KMS-11 (cell line): ENCODE measurements around the gene ARHGEF19.

Source experiments
- H2AFZ ChIP-seq: fragments of 200-600 bp; sonication (generic); 2 replicates; pipeline ENCODE4 v1.6.1; 2016; ENCODE audit warnings: antibody characterized with exemption, mixed run types, low read depth
- H3K27ac ChIP-seq: fragments of 200-600 bp; sonication (generic); 2 replicates; pipeline ENCODE4 v1.6.1; 2016; ENCODE audit warnings: mild to moderate bottlenecking, mixed run types
- H3K27me3 ChIP-seq: fragments of 200-600 bp; sonication (generic); 2 replicates; pipeline ENCODE4 v1.6.1; 2017; ENCODE audit warnings: mild to moderate bottlenecking, low read depth, mixed run types, moderate library complexity; ENCODE audit not compliant: insufficient read depth
- H3K36me3 ChIP-seq: fragments of 200-600 bp; sonication (generic); 2 replicates; pipeline ENCODE4 v1.6.1; 2017; ENCODE audit warnings: mild to moderate bottlenecking, mixed run types; ENCODE audit not compliant: insufficient read depth
- H3K4me1 ChIP-seq: fragments of 200-600 bp; sonication (generic); 2 replicates; pipeline ENCODE4 v1.6.1; 2016; ENCODE audit warnings: mild to moderate bottlenecking, low read depth, mixed run types; ENCODE audit not compliant: poor library complexity, severe bottlenecking
- H3K4me2 ChIP-seq: fragments of 200-600 bp; sonication (generic); 2 replicates; pipeline ENCODE4 v1.7.0; 2016; ENCODE audit warnings: mild to moderate bottlenecking, mixed run types
- H3K4me3 ChIP-seq: fragments of 200-600 bp; sonication (generic); IDR thresholded peaks from 2 replicates; pipeline ENCODE4 v1.6.1; 2017; ENCODE audit warnings: low read depth, low read length, mixed read lengths; ENCODE audit not compliant: insufficient read depth
- H3K79me2 ChIP-seq: fragments of 200-600 bp; sonication (generic); 2 replicates; pipeline ENCODE4 v1.6.1; 2016; ENCODE audit warnings: low read depth, mixed run types; ENCODE audit not compliant: insufficient read depth
- H3K9ac ChIP-seq: fragments of 200-600 bp; sonication (generic); 2 replicates; pipeline ENCODE4 v1.6.1; 2016; ENCODE audit warnings: mild to moderate bottlenecking, mixed run types
- H4K20me1 ChIP-seq: fragments of 200-600 bp; sonication (generic); 2 replicates; pipeline ENCODE4 v1.6.1; 2016; ENCODE audit warnings: mild to moderate bottlenecking, mixed run types; ENCODE audit not compliant: insufficient read depth
- TF ChIP-seq, protein P1 (sequence below): fragments of 200-600 bp; sonication (generic); conservative IDR thresholded peaks from 2 replicates; pipeline ENCODE4 v1.6.1; 2017; ENCODE audit warnings: low read depth, mild to moderate bottlenecking, antibody characterized with exemption, low read length, moderate library complexity, mixed read lengths

The ARHGEF19 gene

DNA sequence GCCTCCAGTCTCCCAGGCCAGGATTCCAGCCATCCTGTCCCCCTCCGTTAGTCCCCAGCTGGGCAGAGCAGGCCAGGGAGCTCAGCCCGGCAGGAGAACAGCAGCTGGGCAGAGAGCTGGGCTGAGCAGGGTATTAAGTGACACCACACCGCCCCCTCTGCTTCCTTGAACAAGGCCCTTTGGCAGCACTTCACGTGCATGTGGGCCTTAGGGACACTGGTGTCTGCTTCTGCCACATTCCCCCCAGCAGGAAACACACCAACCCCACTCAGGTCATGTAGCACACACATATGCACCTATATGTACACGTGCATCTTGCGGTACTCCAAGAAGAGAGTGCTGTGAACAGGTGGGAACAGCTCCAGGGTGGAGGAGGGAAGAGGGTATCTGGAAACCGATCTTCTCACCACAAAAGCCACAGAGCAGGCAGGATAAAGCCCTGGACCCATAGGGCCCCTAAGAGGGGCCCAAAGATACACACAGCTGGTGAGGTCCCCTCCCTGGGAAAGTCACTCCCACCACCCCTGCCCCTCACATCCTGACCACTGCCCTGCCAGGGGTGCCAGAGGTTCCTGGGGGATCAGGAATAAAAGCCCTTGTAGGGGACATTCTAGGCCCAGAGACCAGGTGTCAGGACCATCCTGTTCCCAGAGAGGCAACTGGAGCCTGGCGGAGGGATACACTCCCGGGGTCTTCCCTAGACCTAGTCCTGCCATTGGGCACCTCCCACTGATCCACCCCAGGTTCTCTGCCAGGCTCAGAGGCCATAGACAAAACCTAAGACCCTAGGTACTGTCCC, 61.1 kb downstream of the ARHGEF19 start:
- H3K9ac ChIP-seq = peak overlapping the region; percentile 19; the same call in 1 of the 2 replicates
- peak overlapping the region; percentile 60; the same call in 1 of the 2 replicates for H2AFZ ChIP-seq
- no peaks in the 10 kb centered on the region for H3K27me3 ChIP-seq
- H3K79me2 ChIP-seq = no peaks in the 10 kb centered on the region
- H3K36me3 ChIP-seq = no peaks in the 10 kb centered on the region
- TF ChIP-seq, protein P1, sequence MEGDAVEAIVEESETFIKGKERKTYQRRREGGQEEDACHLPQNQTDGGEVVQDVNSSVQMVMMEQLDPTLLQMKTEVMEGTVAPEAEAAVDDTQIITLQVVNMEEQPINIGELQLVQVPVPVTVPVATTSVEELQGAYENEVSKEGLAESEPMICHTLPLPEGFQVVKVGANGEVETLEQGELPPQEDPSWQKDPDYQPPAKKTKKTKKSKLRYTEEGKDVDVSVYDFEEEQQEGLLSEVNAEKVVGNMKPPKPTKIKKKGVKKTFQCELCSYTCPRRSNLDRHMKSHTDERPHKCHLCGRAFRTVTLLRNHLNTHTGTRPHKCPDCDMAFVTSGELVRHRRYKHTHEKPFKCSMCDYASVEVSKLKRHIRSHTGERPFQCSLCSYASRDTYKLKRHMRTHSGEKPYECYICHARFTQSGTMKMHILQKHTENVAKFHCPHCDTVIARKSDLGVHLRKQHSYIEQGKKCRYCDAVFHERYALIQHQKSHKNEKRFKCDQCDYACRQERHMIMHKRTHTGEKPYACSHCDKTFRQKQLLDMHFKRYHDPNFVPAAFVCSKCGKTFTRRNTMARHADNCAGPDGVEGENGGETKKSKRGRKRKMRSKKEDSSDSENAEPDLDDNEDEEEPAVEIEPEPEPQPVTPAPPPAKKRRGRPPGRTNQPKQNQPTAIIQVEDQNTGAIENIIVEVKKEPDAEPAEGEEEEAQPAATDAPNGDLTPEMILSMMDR = no peak
- H3K4me2 ChIP-seq = peak overlapping the region; percentile 57; the same call in 1 of the 2 replicates
- H4K20me1 ChIP-seq = no peaks in the 10 kb centered on the region
- no peak overlapping the region for H3K4me3 ChIP-seq
- no peak overlapping the region; the same call in 1 of the 2 replicates for H3K27ac ChIP-seq
- H3K4me1 ChIP-seq = peaks cover 34% of the 10 kb centered on the region

DNA sequence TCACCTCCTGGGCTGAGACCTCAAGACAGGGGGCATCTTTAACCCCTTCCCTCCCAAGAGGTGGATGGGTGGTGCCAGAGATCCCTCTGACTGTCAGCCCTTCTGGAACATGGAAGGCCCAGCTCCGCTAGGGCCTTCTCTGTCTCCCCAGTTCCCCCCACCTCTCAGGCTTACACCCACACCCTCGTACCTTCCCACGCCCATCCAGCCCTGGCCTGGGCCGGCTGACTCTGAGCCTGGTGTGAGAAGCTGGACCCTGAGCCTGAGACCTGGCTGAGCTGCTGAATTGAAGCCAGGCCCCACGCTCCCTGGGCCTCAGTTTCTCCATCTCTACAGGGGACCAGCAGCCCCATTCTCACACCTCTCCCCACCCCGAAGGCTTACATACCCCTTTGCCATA, 61.9 kb downstream of the ARHGEF19 start:
- Histone ChIP-seq H3K4me1 (peaks cover 42% of the 10 kb centered on the region), H3K27ac (no peak overlapping the region), H2AFZ (0 out of 2 replicates have a peak overlapping the region, but pooled peaks have one; percentile 60), H3K27me3 (no peaks in the 10 kb centered on the region), H3K4me2 (peak overlapping the region; percentile 57; the same call in 1 of the 2 replicates), H3K4me3 (no peak overlapping the region), H3K9ac (peak overlapping the region; percentile 19; the same call in 1 of the 2 replicates), H3K36me3 (no peaks in the 10 kb centered on the region), H4K20me1 (no peaks in the 10 kb centered on the region), H3K79me2 (no peaks in the 10 kb centered on the region)
- TF ChIP-seq, protein P1 = no peak

DNA sequence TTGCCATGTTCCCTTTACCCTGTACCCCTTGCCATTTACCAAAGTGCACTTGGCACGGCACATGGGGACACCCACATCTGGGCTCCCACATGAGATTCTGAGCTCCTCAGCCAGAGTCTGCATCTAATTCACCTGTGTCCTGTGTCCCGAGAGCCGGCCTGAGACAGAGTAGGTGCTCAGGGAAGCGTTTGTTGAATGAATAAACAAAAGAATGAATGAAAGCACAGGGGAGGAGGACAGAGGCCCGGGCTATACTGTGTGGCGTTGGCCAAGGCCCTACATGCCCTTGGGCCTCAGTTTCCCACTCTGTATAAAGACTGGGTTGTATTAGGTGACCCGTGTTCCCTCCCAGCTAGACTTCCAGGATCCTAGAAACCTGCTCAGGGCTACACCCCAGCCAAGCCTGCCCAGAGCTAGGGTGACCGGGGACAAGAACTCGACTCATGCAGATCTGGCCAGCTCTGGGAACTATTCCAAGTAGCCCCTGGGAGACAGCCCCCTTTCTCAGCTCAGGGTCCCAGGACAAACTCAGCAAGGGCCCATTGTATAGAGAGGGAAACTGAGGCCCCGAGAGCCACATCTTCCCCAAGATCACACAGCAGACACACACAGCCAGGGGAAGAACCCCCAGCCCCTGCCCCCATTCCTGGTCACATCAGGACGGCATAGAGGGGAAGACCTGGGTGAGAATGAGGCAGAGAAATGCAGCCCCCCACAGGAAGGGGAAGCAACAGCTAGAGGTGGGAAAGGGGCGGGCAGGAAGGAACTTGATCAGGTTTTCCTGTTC, 62.6 kb downstream of the ARHGEF19 start:
- peaks cover 49% of the 10 kb centered on the region for H3K4me1 ChIP-seq
- H3K4me3 ChIP-seq = no peak overlapping the region

DNA sequence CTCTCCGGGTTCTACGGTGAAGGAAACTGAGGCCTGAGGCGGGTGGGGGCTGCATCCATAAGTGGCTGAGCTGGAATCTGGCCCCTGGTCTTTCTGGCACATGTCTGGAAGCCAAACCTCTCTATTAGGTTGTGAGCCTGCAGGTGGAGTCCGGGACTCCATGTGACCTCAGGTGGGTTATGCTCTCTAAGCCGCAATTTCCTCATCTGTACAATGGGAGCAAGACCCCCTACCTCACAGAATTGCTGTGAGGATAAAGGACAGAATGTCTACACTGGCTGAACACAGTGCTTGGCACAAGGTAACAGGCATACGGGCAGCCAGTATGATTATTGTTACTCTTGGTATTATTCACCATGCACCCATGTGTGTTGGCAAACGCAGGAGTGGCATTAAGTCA, 63.3 kb downstream of the ARHGEF19 start:
- TF ChIP-seq, protein P1 = no peak
- H3K9ac ChIP-seq = no peak overlapping the region
- H3K27ac ChIP-seq = no peak overlapping the region
- H3K79me2 ChIP-seq = no peaks in the 10 kb centered on the region
- no peak overlapping the region for H2AFZ ChIP-seq
- H4K20me1 ChIP-seq = no peaks in the 10 kb centered on the region
- H3K27me3 ChIP-seq = no peaks in the 10 kb centered on the region
- no peak overlapping the region for H3K4me3 ChIP-seq
- H3K4me2 ChIP-seq = no peak overlapping the region
- H3K4me1 ChIP-seq = peaks cover 52% of the 10 kb centered on the region
- no peaks in the 10 kb centered on the region for H3K36me3 ChIP-seq

More for the DNA sequence above, 62.6 kb downstream of the ARHGEF19 start:
- Histone ChIP-seq H3K79me2 (no peaks in the 10 kb centered on the region), H3K36me3 (no peaks in the 10 kb centered on the region), H2AFZ (no peak overlapping the region), H3K9ac (no peak overlapping the region), H3K27ac (no peak overlapping the region), H4K20me1 (no peaks in the 10 kb centered on the region), H3K4me2 (no peak overlapping the region), H3K27me3 (no peaks in the 10 kb centered on the region)
- TF ChIP-seq, protein P1 = no peak
